IPS-NIHi7 (cell line): ENCODE measurements around the gene DNAH17.

ENCODE experiments used
- DNase-seq: peaks from one replicate; pipeline ENCODE4 v3.0.0; 2012; ENCODE audit warnings: mixed read lengths; ENCODE audit errors: extremely low spot score

The DNAH17 gene

GRCh38 chr17:78547035-78547434, 30.2 kb downstream of the DNAH17 start:
- DNase-seq = no peak

GRCh38 chr17:78546476-78546875, 30.7 kb downstream of the DNAH17 start:
- no peak for DNase-seq

DNA sequence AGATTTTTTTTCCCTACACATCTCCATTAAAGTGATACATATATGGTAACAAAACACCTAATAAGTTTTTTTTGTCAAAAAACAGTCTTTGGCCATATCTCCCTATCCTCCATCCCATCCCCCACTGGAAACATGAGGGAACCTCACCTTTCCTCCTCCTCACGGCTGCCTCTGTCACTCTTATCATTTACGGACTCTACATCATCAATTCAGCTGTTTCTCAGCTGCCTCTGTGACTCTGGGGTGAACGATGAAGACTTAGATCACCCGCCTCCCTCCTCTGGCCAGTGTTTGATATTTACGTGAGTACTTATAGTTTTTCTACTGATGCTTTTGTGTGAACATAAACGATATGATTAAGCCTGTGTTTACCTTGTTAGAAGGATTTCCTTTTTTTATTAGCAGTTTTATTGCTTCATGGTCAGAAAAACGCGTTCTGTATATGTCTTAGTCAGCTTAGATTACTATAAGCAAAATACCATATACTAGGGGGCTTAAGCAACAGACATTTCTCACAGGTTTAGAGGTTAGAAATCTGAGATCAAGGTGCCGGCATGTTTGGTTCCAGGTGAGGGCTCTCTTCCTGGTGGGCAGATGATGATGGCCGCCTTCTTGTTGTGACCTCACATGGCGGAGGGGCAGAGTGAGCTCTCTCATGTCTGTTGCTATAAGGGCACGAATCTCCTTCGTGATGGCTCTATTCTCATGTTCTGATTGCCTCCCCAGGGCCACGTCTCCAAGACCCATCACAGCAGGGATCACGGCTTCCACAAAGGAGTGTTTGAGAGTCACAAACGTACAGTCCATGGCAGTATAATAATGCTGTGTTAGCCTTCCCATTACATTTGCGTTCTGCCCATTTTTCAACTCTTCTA, 32.1 kb downstream of the DNAH17 start:
- no peak for DNase-seq

GRCh38 chr17:78541488-78542206, 35.5 kb downstream of the DNAH17 start:
- no peak for DNase-seq

DNA sequence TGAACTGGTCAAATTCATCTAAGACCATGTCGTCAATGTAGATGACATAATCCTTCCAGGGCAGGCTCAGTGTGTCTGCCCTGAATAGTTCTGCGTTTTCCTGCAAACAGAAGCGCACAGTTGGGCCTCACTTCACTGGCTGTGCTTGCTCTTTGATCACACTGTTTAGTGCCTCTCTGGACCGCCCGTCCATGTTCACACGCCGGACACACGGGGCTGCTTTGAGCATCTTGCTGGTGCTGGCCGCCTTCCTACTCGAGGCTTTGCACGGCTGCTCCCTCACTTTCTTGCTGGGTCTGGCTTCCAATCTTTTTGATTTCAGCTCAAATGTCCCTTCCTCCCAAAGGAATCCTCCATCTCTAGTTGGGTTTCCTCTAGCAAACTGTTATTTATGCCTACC, 37.4 kb downstream of the DNAH17 start:
- DNase-seq = no peak

DNA sequence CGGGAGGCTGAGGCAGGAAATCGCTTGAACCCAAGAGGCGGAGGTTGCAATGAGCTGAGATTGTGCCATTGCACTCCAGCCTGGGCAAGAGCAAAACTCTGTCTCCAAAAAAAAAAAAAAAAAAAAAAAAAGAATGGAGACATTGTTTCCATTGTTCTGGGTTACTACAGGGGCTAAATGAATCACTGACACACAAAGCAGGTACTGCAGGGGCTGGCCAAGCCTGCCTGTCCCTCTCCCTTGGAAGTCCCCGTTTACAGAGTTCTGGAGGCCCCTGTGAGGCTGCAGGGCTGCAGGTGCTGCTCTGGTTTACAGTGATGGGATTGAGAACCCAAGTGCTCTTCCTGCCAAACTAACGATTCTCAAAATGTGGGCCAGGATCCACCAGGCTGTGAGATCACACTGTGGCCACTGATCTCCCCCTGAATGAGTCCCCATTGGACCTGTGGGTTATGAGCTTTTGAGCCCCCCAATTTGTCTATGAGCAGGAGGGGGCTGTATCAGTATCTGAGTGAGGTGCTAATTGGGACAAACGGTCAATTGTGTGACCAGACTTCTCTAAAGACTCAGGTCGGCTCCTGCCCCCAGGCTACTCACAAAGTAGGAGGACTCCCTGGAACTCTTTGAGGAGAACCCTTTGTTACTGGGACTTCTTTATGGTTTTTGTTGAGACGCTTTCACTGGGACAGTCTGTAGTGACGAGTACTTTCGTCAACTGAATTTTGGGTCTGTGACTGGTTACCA, 39.0 kb downstream of the DNAH17 start:
- DNase-seq = no peak

DNA sequence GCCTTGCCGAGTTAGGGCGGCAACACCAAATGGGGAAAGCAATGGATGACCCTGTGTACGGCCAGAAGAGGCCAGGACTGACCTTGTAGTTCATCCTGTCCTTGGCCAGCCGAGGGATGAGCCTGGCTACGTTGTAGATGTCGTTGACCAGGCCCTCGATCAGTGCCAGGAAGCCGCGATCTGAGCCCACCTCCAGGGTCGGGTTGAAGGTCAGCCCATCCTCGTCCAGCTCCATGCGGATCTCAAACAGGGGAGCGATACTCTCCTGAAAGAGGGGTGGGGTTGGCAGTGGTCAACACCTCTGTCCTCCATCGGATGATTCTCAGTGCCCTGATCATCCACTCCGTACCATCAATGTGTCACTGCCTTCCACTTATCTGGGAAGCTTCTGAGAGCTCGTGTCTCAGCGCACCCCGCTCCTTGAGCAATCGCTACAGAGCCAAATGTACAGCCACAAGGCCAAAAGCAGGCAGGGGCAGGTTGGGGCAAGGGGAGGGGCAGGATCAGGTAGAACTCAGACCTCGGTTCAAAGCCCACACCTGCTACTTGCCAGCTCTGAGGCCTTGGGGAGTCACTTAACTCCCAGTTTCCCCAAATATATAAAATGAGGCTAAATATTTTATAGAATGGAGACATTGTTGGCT, 39.9 kb downstream of the DNAH17 start:
- no peak for DNase-seq

DNA sequence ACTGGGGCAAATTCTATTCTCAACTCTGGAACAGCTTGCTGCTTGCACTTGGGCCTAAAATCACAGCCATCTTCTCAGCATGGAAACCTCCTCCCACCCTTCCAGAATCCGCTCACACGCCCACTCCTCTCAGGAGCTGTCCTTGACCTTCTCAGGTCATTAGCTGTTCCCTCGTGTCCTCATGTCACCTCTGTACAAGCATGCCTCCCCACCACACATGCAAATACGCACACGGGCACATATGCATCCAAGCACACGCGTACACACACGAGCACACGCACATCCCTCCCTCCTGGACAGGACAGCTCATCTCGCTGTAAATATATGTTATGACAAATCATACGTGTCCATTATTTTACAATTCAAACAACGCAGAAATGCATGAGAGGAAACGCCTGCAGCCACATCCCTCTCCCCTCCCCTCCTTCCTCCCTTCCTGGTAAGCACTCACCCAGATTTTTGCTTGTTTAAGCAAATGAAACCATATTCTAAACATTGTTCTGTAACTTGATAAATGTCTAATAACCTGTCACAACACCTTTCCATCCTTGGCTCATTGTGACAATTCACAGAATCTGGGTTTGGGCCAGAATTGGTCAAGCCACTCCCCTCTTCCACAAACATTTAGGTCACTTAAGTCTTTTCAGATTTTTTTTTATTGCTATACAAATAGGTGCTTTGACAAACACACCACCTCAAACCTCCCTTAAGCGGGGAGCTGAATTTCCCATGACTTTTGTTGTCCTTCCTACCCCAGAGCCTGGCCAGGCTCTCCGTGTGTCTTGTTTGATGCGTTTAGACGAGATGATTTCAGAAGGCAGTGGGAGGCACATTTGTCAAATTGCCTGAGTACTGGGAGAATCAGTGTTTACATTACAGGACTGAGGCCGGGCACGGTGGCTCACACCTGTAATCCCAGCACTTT, 41.7 kb downstream of the DNAH17 start:
- DNase-seq = no peak

GRCh38 chr17:78534492-78535272, 42.5 kb downstream of the DNAH17 start:
- no peak for DNase-seq

- DNase-seq = no peak
Measured at GRCh38 chr17:78532922-78533640, 44.1 kb downstream of the DNAH17 start.

GRCh38 chr17:78532311-78532710, 44.9 kb downstream of the DNAH17 start:
- DNase-seq = no peak

DNA sequence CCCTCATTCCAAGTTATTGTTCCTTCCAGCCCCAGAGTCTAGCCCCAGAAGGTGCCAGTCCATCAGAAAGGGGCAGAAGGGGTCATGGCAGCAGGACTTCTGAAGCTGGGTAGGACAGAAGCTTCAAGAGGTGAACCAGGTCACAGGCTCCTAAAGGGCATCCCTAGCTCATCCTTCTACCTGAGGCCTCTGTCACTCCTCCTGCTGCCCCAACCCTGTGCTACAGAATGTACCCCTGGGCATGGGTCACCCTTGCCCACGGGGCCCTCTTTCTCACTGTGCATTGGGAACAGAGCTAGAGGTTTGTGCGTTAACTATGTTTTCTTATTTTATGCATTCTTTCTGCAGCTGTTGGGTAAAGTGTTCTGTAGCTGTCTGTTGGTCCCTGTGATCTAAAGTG, 46.5 kb downstream of the DNAH17 start:
- no peak for DNase-seq

DNA sequence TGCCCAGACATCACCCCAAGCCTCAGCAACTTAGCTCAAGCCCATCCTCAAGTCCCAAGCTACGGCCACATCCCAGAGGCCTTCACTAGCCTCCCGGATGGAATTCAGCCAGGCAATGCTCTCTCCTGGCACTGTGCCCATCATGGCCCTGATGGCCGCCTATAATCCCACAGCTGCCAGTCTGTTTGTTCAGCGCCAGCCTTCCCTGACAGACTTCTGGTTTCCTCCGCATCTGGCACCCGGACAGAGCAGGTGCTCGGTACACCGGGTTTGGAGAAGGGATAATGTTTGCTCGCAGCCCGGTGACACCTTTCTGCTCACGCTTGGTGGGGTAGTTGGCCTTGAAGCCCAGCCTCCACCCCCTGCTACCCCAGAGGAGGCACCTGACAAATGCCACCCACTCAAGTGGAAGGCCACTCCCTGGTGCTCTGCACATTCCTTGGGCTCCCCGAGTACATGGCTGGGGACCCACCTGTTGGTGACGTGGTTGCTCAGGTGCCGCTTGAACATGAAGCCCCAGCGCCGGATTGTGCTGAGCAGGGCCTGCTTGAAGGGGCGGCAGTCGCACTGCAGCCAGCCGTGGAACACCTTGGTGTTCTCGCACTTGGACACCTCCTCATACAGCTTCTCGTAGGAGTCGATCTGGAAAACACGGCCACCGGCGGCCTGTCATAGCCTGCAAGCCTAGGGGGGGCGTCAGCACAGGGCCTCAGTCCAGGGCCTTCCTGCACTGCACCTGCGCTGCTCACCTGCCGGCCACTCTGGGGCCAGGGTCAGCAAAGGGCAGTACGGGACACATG, 47.1 kb downstream of the DNAH17 start:
- no peak for DNase-seq

GRCh38 chr17:78529251-78529650, 47.9 kb downstream of the DNAH17 start:
- no peak for DNase-seq

GRCh38 chr17:78528541-78528940, 48.7 kb downstream of the DNAH17 start:
- DNase-seq = peak; percentile 35

DNA sequence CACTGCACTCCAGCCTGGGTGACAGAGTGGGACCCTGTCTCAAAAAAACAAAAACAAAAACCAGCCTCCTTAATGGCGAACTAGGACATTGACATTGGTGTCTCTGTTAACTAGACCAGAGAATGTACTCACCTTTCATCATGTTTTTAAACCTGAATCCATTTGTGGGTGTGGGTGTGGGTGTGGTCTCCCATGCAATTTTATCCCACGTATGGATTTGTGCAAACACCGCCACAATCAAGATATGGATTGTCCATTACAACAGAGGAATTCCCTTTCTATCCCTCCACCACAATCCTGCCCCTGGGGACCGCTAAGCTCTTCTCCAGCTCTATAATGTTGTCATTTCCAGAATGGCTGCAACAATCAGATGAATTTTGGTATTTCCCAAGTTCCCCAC, 49.9 kb downstream of the DNAH17 start:
- DNase-seq = no peak

- peak; percentile 41 for DNase-seq
Measured at GRCh38 chr17:78526231-78527025, 50.8 kb downstream of the DNAH17 start.
